HG03280 (cell line): ENCODE data around the gene XPR1.
A peak's percentile ranks its signal among the peaks of the same experiment; 100 is the strongest.

Source experiments
- ATAC-seq: cut with Tn5 transposase; IDR thresholded peaks from one replicate; pipeline ENCODE4 v1.9.1; 2021; ENCODE audit warnings: mild to moderate bottlenecking, moderate library complexity; ENCODE audit not compliant: unreplicated experiment

XPR1 gene

DNA sequence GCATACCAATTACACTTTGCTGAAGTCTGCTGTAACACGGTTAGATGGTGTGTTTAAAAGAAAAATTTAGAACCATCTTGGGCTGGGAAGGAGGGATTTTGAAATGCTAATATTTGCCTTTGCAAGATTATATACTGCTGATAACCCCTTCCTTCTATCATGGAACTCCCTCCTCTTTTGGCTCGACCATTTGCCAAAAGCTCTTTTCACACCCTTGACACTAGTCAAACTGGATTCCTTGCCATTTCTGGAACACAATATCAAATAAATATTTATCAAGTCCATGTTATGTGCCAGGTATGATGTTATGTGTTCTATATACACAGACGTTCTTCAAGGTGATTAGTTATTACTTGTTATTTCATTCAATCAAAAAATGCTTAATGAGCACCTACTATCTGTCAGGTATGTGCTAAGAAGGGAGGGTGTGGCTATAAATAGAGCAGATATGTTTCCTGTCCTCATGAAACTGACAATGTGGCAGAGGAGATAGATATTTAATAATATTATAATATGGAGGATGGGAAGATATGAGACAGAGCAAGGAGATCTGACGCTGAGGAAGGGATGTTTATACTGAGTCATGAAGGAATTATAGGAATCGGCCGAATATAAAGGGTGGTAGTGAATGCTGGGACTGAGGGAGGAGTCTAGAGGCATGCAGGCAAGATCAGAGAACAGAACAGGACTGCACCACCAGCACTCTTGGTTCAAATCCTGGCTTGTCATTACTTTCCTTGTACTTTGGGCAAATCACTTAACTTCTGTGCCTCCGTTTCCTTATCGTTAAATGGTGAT, 16.1 kb upstream of the XPR1 start:
- no peak for ATAC-seq

DNA sequence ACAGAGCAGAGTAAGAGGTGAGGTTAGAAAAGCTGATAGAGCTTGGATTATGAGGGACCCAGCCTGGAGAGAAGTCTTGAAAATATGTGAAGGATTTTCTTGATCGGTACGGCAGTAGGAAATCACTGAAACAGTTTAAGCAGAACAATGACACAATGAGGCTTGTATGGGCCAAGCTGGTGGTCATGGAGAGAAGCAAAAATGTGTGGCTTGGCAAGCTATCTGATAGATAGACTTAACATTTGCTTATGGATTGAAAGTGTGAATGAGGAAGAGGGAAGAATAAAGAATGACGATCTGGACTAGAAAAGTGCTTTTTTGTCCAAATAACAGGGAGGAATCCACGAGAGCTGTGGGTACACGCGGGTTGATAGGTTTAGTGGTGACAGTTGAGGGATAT, 15.4 kb upstream of the XPR1 start:
- ATAC-seq: no peak

DNA sequence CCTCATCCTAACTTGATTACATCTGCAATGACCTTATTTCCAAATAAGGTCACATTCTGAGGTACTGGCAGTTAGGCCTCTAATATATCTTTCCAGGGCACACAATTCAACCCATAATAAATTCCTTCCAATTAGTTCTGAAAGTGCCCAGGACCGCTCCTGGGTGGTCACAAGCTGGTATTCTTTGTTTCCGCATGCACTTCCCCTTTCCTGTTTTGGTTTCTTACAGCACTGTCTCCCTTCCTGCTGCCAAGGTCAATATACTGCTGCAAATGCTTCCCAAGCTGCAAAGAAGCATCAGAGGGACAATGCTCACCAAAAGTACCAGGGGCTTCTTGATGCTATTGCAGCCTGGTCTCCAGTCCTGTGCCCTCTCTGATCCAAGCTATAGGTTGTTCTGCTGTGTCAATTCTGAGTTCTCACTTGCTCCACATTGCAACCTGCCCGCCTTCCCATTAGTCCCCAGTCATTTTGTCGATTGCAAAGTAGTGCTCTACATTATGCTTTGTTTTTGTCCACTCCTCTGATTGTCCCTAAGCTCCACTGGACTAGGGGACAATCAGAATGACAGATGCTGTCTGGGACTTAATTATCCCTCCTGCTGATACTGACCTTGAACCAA, 13.9 kb upstream of the XPR1 start:
- no peak for ATAC-seq

DNA sequence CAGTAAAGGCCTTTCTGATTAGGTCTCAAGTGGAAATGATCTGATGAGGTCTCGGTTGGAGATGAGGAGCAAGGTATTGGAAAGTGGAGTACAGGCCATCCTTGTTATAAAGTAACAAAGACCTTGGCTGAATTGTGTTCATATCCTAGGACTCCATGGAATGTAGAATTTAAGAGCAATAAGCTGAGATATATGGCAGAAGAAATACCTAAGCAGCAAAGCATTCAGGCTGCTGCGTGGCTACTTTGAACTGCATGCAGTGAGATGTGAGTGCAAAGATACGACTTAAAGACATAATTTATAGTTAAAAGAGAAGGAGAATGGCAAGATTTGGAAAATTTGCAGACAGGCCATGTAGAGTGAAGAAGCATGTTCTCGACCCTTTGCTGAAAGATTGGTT, 11.2 kb upstream of the XPR1 start:
- no peak for ATAC-seq

DNA sequence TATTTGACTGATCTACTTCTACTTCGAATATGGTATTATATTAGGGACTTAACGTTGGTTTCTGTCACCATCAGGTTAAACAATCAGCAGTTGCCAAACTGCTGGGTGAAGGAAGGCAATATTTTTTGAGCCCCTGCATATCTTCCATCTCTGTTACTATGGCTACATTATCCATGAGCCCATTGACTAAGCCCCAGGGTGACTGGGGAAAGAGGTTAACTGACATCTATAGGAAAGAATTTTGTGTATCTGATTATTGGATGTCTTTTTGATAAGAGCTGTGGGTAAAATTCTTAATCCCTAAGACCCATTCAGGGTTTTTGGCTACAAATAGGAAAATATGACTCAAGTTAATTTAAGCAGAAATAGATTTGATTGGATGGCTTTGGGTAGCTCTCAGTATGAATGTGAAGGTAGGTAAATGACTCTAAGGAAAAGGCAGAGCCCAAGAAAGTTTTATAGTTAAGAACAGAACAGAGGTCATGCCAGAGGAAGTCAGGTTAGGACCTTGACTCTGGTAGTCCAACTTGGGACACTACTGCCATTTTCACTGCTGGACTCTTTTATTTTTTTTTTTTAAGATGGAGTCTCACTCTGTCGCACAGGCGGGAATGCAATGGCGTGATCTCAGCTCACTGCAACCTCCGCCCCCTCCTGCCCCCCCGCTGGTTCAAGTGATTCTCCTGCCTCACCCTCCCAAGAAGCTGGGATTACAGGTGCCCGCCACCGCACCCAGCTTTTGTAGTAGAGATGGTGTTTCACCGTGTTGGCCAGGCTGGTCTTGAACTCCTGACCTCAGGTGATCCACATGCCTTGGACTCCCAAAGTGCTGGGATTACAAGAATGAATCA, 8.9 kb upstream of the XPR1 start:
- ATAC-seq: no peak

DNA sequence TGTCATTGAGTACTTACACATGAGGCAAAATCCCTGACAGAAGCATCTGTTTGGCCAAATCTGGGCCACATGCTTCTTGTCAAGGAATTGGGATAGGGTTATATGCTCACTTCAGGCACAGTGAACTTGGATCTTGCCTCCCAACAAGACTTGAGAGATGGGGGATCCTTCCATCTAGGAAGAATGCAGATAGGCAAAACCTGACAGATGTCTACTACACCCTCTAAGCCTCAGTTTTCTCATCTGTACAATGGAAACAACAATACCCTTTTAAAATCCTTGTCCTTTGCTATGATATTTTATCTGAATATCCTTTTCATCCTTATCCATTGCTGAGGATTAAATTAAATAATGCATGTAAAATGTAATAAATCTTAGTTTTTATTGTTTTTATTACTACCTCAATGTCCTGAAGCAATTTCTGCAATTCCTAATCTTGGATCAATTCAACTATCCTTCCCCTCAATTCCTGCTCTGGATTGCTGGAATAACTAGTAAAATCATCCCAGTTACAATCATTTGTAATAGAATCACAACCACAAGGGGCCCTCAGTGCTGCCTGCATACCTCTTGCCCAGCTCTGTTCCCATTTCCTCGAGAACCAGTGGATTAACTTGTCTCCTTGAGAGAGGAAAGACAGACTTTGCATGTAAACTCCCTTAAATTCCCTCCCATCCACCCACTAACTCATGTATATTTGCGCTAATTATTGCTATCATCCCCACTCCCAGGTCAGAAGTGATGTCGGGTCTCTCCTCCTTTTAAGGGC, 8.1 kb upstream of the XPR1 start:
- ATAC-seq: no peak

DNA sequence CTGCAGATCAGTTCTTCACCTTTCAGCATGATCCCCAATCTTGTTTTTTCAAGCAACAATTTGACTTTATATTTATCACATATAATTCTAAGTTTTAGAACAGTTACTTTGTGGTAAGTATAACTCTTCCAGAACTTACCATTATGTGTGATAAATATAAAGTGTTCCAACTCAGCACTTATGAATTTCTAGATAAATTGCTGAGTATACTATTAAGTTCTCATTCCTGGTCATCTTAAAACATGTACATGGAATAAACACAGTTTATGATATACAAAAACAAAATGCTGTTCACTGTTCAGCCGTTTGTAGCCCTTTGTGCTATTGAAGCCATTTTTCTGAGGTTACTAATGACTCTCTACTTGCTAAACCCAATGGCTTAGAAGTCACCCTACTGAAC, 5.1 kb upstream of the XPR1 start:
- ATAC-seq: no peak

DNA sequence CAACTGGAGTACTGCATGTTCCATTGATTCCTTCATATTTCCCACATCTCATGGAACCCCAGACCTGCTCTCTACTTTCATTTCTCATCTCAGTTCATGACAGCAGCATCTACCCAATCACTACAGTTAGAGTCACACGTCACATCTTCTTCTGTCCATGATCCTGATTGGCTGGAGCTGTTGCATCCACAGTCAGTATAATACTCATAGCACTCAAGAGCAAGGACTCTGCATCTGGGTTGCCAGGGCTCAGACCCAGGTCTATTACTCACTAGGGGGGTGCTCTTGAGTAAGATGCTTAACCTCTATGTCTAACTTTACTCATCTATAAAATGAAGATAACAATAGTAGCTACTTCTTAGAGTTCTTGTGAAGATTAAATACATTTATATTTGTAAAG, 4.4 kb upstream of the XPR1 start:
- ATAC-seq: no peak

DNA sequence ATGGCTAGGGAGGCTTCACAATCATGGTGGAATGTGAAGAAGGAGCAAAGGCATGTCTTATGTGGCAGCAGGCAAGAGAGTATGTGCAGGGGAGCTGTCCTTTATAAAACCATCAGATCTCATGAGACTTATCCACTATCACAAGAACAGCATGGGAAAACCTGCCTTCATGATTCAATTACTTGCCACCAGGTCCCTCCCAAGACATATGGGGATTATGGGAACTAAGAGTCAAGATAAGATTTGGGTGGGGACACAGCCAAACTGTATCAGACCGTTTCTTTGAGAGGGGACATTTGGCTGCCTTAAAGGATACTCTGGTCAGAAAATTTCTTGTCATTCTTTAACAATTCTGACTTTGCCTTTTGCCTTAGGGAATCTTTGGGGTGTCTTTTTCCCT, 3.2 kb upstream of the XPR1 start:
- ATAC-seq: no peak

DNA sequence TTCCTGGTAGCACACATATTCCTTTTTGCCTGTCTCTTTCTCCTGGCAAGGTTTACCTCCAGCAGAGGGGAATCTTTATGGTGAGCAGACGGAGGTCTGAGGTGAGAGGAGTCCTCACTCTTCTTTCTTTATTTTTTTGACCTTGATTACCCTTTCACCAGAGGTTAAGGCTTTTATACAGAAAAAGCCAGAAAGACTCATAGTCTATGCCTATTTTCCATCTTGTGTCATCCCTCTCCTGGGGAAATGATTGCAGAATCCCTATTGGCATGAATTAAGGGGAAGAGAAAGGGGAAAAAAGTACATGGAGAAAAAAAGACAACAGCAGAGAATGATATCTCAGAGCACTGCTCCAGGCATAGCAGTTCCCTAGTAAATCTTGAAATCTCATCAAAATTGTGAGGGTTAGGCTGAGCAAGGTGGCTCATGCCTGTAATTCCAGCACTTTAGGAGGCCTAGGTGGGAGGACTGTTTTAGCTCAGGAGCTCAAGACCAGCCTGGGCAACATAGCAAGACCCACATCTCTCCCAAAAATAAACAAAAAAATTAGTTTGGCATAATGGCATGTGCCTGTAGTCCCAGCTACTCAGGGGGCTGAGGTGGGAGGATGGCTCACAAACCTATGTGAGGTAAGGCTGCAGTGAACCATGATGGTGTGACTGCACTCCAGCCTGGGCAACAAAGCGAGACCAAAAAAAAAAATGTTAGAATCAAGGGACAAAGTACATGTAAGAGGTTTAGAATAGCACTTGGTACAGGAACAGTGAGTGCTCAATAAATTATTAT, 1.2 kb upstream of the XPR1 start:
- ATAC-seq: no peak

DNA sequence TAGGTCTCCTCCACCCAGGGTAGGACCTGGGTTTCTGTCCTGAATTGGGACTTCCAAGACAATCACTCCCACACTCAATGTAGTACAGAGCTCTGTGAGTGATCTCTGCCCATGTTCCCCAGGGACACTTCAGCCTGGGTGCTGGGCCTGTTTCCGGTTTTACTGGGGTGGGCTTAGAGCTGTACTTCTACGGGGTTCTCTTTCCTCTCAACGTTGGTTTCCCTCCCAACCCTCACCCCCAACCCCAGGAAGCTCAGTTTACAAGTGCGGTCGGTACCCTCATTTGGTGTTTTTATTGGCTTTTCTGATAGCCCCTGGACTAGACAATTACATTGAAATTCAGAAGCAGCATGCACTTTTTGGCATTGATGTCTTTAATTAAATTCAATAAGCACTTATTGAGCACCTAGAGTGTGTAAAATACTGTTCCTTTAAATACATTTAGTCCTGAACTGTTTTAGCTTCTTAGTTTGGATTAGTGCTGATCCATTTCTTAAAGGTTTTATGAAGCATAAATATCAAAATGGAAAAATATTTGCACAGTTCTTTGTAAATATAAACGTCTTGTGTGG, 542 bp upstream of the XPR1 start:
- ATAC-seq: no peak

DNA sequence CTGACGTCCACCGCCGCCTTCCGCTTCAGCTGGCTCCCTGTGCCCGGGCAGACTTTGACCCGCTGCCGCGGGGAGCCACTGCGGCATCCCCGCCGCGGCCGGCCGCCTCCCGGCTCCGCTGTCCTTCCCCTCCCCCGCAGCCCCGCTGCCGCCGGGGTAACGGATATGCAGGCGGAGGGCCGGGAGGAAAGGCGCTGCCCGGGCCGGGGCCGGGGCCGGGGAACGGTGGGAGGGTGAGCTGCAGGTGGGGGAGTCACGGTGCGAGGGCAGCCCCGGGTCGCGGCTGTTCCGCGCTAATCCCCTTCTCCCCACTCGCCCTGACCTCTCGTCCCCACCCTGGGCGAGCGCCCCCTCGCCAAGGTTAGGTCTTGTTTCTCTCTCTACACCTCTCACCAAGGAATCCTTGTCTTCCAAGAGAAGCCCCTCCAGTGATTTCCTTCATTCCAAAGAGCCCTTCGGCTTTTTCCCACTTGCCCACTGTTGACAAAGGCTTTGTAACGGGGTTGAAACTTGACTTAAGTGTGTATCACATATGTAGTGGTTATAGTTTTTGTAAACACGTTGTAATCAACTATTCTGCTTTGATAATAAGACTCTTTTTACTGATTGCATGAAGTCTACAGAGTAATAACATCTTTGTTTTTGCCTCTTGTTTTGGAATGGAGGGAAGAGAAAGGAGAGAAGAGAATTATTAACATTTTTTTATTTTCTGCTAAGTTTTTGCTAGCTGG, 669 bp downstream of the XPR1 start:
- peak; percentile 34 for ATAC-seq

DNA sequence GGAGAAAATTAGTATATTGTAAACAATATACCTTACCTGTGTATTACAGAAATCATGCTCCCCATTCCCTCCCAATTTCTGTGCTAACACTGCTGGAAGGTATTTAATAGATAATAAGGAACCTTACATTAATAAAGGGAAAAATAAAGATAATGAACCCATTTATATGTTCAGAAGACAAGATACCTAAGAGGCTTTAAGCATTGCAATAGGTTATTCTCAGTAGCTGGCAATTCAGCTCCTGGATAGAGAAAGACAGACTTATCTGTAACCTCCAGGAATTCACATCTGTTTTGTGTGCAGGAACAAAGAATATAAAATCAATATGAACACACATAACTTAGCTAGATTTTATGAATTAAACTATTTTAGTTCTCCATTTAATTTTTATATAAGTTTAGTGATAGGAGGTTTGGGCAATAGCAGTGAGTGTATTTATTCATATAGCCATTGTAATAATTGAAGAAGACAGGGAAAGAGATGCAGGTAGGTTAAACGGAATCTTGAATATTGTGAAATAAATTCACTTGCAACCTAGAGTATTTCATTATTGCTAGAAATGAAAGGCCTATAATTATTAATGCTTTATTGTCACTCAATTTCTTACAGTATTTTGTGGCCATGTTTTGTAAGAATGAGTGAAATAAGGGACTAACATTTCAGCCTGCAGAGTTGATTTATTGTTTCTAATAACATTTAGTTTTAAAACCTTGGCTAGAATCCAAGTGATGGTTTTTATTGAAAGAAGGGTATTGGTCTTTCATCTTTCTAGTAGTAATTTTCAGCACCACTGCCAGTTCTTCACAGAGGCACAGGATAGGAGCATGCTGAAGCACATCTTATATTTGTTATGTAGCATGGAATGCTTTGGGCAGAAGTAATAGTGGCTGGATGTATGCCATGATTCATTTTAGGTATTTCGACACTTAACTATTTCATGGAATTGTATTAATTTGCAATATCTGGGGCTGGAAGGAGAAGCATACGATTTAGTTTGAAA, 1.5 kb downstream of the XPR1 start:
- ATAC-seq: no peak

DNA sequence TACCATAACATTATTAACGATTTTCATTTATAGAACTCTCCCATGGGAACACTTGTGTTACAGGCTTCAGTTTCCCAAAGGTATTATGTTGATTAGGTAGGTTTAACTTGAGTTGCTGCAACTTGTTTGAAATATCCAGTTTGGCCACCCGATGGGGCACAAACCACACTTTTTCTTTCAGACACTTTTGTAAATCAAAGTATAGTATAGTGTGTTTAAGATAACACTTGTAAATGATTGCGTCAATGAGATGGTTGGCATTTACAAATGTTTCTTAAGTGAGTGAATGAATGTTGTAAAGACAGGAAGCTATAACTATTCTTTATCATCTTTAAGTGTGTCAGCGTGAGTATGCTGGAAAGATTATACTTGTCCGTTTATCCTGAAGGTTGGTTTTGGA, 4.3 kb downstream of the XPR1 start:
- no peak for ATAC-seq

DNA sequence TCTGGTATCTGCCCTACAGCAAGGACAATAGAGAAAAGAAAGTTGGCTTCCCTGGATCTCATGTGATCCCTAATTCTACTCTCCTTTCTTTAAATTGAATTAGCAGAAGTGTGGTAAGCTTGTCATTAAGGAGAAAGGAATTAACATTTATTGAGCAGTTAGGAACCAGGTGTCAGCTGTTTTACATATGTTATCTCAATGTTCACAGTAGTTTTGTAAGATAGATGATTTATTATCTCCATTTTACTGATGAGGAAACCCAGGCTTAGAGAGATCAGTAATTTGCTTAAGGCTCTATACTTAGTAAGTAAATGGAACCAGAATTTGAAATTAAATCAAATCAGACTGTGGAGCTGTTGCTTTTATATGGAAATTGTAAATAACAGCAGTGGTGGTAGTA, 8.0 kb downstream of the XPR1 start:
- ATAC-seq: no peak

DNA sequence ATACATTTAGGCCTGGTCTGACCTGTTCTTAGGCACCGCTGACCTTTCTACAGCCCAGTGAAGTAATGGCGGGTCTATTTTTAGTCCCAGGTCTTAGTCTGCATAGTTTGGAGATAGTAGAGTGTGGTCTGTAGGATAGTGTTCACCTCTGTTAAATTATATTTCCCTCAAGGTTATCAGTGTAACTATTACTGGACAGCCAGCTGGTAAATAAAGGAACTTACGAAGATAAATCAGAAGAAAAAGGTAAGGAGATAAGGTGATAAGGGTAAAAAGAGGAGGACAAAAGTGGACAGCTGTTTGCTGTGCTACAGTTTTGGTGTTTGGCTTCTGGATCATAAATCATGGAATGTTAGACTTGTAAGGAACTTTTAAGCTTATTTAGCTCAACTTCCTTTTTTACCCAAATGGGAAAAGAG, 8.7 kb downstream of the XPR1 start:
- ATAC-seq: no peak

DNA sequence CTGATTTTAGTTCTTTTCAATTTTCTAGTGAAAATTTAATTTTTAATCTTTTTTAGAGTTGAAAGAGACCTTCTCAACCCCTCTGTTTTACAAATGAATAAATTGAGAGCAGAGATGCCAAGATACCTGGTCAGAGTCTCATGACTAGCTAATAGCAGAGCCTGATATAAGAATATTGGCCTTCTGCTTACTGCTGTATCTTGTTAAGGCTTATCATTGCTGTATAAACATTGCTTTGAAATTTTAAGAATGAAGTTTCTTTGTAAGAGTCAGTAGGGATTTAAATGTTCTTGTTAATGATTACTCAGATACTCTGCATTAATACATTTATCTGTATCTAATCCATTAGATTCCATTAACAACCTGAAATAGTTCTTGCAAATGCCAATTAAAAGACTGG, 9.8 kb downstream of the XPR1 start:
- no peak for ATAC-seq

DNA sequence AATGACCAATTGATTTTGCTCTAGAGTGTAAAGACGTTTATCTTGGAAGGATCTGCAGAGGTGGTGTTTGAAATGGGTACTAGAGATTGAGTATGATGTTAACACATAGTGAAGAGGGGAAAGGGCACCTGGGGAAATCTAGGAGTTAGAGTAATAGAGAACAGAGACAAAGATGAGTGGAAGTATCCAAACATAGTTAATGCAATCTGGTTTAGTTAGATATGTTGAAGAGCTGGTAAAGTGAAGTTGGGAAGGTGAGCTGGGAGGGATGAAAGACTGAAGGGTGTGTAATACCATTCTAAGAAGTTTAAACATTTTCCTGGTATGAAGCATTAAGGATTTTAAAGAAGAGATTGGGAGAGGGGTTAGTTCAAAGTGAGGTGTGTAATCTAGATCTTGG, 11.0 kb downstream of the XPR1 start:
- no peak for ATAC-seq
